Measurements from ENCODE around the gene RGS6. TPM values are rescaled to one million over a fixed set of nuclear protein-coding genes. Genes with fewer than 3 reads are reported as not detected.

Gene RGS6
- total and polyA plus RNA-seq, 2 of the 4 experiments (the other 2 are of a cell fraction), result not detected

- intact Hi-C loops (cut with micrococcal nuclease), result no loop called here
- POLR2A ChIA-PET (ENCODE audit: unreplicated experiment), result no interaction called here
- no TSS peak for BruUV-seq (replicated peaks)
These were observed 618.3 kb downstream of the RGS6 start for GRCh38 chr14:72550513-72550912.

More at GRCh38 chr14:72550513-72550912, 618.3 kb downstream of the RGS6 start:
- H2AFZ ChIP-seq (replicated peaks; ENCODE audit: low read length, poor library complexity), result no peak overlapping the region
- H3K4me2 ChIP-seq (ENCODE audit: low read depth, low read length), result no peak overlapping the region
- peaks cover 2% of the 10 kb centered on the region; the same call in 1 of the 2 replicates for H3K27me3 ChIP-seq (ENCODE audit: control insufficient read depth, insufficient read depth, low read length)
- no peak overlapping the region for H4K91ac ChIP-seq (ENCODE audit: insufficient read depth, low read depth, low read length)
- no peak overlapping the region for H3K56ac ChIP-seq (ENCODE audit: extremely low read depth, insufficient read depth, low read length)
- no peak overlapping the region for H4K5ac ChIP-seq (ENCODE audit: low read depth, low read length)
- no peaks in the 10 kb centered on the region for H3K36me3 ChIP-seq (ENCODE audit: control insufficient read depth, insufficient read depth, low read length)
- no CpG with 5 or more reads among the region's 4 CpGs for WGBS, 2 experiments (ENCODE audit: extremely low coverage in 2 of 2, insufficient read length in 1 of 2)
- H3K23ac ChIP-seq (ENCODE audit: low read depth, low read length), result no peak overlapping the region
- H3K9me3 ChIP-seq (ENCODE audit: control insufficient read depth, insufficient read depth, low read length), result no peaks in the 10 kb centered on the region
- dilution Hi-C loops (cut with HindIII; ENCODE audit: low sequenced_read_pairs, unreplicated experiment) (no loop called here), in situ Hi-C loops (cut with MboI; ENCODE audit: low sequenced_read_pairs) (no loop called here)
- H3K9me1 ChIP-seq (ENCODE audit: insufficient read depth, low read length), result no peaks in the 10 kb centered on the region
- no peak overlapping the region for H2AK5ac ChIP-seq (ENCODE audit: low read depth, low read length)
- no peak overlapping the region for H3K9ac ChIP-seq (ENCODE audit: low read depth, low read length)
- no peak overlapping the region for H3K18ac ChIP-seq (ENCODE audit: low read depth, low read length)
- no peak overlapping the region for H2AK9ac ChIP-seq (replicated peaks; ENCODE audit: low read depth, low read length, poor library complexity)
- ATAC-seq (ENCODE audit: low read depth), result no peak
- no peaks in the 10 kb centered on the region for H4K20me1 ChIP-seq (ENCODE audit: insufficient read depth, low read length)
- CTCF ChIA-PET, result interaction anchor here (0.5 kb wide), 1 partner anchor 810 kb away, joined by 3 read pairs; no protein-coding TSS in a partner anchor
- no peak overlapping the region for H3K4me3 ChIP-seq (ENCODE audit: insufficient read depth, low read depth, low read length)
- H2BK20ac ChIP-seq (ENCODE audit: low read depth, low read length), result no peak overlapping the region
- H3K79me1 ChIP-seq (ENCODE audit: low read depth in 1 of 2, low read length in 2 of 2), result no peaks in the 10 kb centered on the region
- H2BK15ac ChIP-seq (ENCODE audit: low read depth, low read length), result no peak overlapping the region
- no peak overlapping the region for H2BK120ac ChIP-seq (ENCODE audit: low read depth, low read length)
- H2BK5ac ChIP-seq (ENCODE audit: low read depth, low read length, poor library complexity, severe bottlenecking), result no peak overlapping the region
- no peak overlapping the region for H3K14ac ChIP-seq (replicated peaks; ENCODE audit: low read depth, low read length)
- TF ChIP-seq BHLHE40 (IDR thresholded peaks at IDR 0.05; ENCODE audit: low read depth, low read length) (no peak), USF2 (IDR thresholded peaks at IDR 0.05; ENCODE audit: low read depth, low read length) (no peak), NFE2L2 (IDR thresholded peaks at IDR 0.05; ENCODE audit: low read depth, low read length) (no peak)
- no peak overlapping the region for H3K4ac ChIP-seq (ENCODE audit: low read depth, low read length)
- no peak overlapping the region for H3K27ac ChIP-seq (ENCODE audit: insufficient read depth, low read length)
- no peak overlapping the region for H4K8ac ChIP-seq (ENCODE audit: low read depth in 2 of 2, low read length in 2 of 2)
- DNase-seq, result no peak
- H3K4me1 ChIP-seq (ENCODE audit: control insufficient read depth, insufficient read depth, low read length), result 0 out of 2 replicates have a peak, but pooled peaks cover 2% of the 10 kb centered on the region
